HepG2 (cell line): Measurements from ENCODE around the gene SERINC2. TPM values are rescaled to one million over a fixed set of nuclear protein-coding genes. Genes with fewer than 3 reads are reported as not detected.

ENCODE experiments used
- DR1 ChIP-seq: sonication (generic); formaldehyde crosslinking; IDR thresholded peaks from 2 replicates; pipeline ENCODE4 v1.8.0; 2021; ENCODE audit warnings: mild to moderate bottlenecking, missing genetic modification reagents, inconsistent platforms
- ETV5 ChIP-seq: IDR thresholded peaks from 2 replicates; pipeline ENCODE4 v1.6.1; 2018; ENCODE audit warnings: missing biosample characterization, missing genetic modification reagents, inconsistent platforms, borderline replicate concordance
- HDAC2 ChIP-seq: sonication (generic); formaldehyde crosslinking; IDR thresholded peaks from 2 replicates; pipeline ENCODE4 v1.4.0; 2020; ENCODE audit warnings: missing genetic modification reagents
- MED8 ChIP-seq: sonication (generic); formaldehyde crosslinking; IDR thresholded peaks from 2 replicates; pipeline ENCODE4 v1.8.1; 2023; ENCODE audit warnings: mild to moderate bottlenecking, missing genetic modification reagents; ENCODE audit not compliant: insufficient replicate concordance
- MIXL1 ChIP-seq: IDR thresholded peaks from 2 replicates; pipeline ENCODE4 v1.6.1; 2016
- PCBP1 ChIP-seq: fragments of 200-400 bp; formaldehyde crosslinking; IDR thresholded peaks from 2 replicates; pipeline ENCODE4 v1.6.1; 2017; ENCODE audit warnings: mild to moderate bottlenecking, low read depth, low read length, borderline replicate concordance
- RBM39 ChIP-seq: fragments of 200-400 bp; formaldehyde crosslinking; IDR thresholded peaks from one replicate; pipeline ENCODE4 v1.6.1; 2018; ENCODE audit warnings: antibody characterized with exemption, mild to moderate bottlenecking, low read depth, low read length; ENCODE audit not compliant: poor library complexity, severe bottlenecking
- SIN3B ChIP-seq: fragments of 150-350 bp; IDR thresholded peaks from 2 replicates; pipeline ENCODE4 v1.6.1; 2014; ENCODE audit warnings: low read length
- ZNF205 ChIP-seq: IDR thresholded peaks from 2 replicates; pipeline ENCODE4 v1.6.1; 2018; ENCODE audit warnings: missing biosample characterization, missing genetic modification reagents
- ZNF430 ChIP-seq: sonication (generic); formaldehyde crosslinking; IDR thresholded peaks from 2 replicates; pipeline ENCODE4 v1.9.0; 2021; ENCODE audit warnings: mild to moderate bottlenecking, missing genetic modification reagents
- ZNF432 ChIP-seq: sonication (generic); formaldehyde crosslinking; IDR thresholded peaks from 2 replicates; pipeline ENCODE4 v1.5.0; 2020; ENCODE audit warnings: missing genetic modification reagents, mild to moderate bottlenecking, borderline replicate concordance
- ZNF577 ChIP-seq: sonication (generic); formaldehyde crosslinking; IDR thresholded peaks from 2 replicates; pipeline ENCODE4 v1.4.0; 2020; ENCODE audit warnings: mild to moderate bottlenecking, low read depth, missing genetic modification reagents, borderline replicate concordance
- ZNF644 ChIP-seq: IDR thresholded peaks from 2 replicates; pipeline ENCODE4 v1.6.1; 2016; ENCODE audit warnings: low read depth
- ZNF83 ChIP-seq: sonication (generic); formaldehyde crosslinking; IDR thresholded peaks from 2 replicates; pipeline ENCODE4 v1.4.0; 2020; ENCODE audit warnings: missing genetic modification reagents, mild to moderate bottlenecking, borderline replicate concordance
- ZNF879 ChIP-seq: sonication (generic); formaldehyde crosslinking; IDR thresholded peaks from 2 replicates; pipeline ENCODE4 v1.8.1; 2023; ENCODE audit warnings: missing genetic modification reagents
- polyA plus RNA-seq, 8 experiments: library from polyadenylated mRNA; depleted of rRNA in 3 of 8; stranded (reverse) in 7 of 8; unstranded in 1 of 8; fragments of >200 nt; fragmentation: Illumina TruSeq in 4 of 8; extraction: Trizol in 4 of 8; gene quantifications; 2 replicates each; pipeline versions ENCODE4 v1.2.1 to v1.2.3, GENCODE V29; 2011 to 2016; ENCODE audit warnings: low read depth in 4 of 8, missing spikeins in 1 of 8, mixed read lengths in 1 of 8; ENCODE audit not compliant: insufficient read depth in 1 of 8
- total RNA-seq, 5 experiments: library from RNA; depleted of rRNA; stranded (reverse); fragments of >200 nt; fragmentation: Illumina TruSeq; extraction: Trizol; gene quantifications; 2 replicates each; pipeline ENCODE4 v1.2.3, GENCODE V29; 2016; ENCODE audit warnings: low read depth in 1 of 5
- TF ChIP-seq, protein P1 (sequence below): sonication (generic); formaldehyde crosslinking; IDR thresholded peaks from 2 replicates; pipeline ENCODE4 v1.5.0; 2020; ENCODE audit warnings: missing genetic modification reagents, mild to moderate bottlenecking, borderline replicate concordance
- TF ChIP-seq, protein P2 (sequence below): sonication (generic); formaldehyde crosslinking; IDR thresholded peaks from 2 replicates; pipeline ENCODE4 v1.4.0; 2020; ENCODE audit warnings: missing genetic modification reagents, mild to moderate bottlenecking, borderline replicate concordance
- TF ChIP-seq, protein P3 (sequence below): IDR thresholded peaks from 2 replicates; pipeline ENCODE4 v1.6.1; 2016; ENCODE audit warnings: control low read depth
- TF ChIP-seq, protein P4 (sequence below): sonication (generic); formaldehyde crosslinking; IDR thresholded peaks from 2 replicates; pipeline ENCODE4 v1.4.0; 2020; ENCODE audit warnings: missing genetic modification reagents

Gene SERINC2
- total and polyA plus RNA-seq, 2 of the 13 experiments (the other 11 are each of a cell fraction or from before 2014, with no cell fraction given), result 4.8 to 126 TPM

DNA sequence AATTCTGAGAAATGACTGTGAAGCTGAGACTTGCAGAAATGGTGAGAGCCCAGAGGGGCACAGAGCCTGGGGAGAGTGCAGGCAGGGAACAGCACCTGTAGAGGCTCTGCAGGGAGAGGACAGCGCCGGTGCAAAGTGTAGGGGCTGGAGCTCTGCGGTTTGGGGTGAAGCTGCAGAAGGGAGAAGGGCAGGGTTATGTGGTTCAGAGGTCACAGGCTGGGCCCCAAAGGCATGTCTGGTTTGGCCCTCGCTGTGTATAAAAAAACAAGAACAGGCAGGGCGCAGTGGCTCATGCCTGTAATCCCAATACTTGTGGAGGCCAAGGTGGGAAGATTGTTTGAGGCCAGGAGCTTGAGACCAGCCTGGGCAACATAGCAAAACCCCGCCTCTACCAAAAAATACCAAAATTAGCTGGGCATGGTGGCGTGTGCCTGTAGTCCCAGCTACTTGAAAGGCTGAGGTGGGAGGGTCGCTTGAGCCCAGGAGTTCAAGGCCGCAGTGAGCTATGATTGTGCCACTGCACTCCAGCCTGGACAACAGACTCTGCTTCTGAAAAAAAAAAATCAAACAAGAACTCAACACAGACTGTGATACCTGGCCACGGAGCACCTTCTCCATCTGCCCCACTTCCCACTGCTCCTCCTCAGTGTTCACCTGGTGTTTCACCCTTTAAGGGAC, 29.1 kb downstream of the SERINC2 start (continued):
- TF ChIP-seq, protein P1, sequence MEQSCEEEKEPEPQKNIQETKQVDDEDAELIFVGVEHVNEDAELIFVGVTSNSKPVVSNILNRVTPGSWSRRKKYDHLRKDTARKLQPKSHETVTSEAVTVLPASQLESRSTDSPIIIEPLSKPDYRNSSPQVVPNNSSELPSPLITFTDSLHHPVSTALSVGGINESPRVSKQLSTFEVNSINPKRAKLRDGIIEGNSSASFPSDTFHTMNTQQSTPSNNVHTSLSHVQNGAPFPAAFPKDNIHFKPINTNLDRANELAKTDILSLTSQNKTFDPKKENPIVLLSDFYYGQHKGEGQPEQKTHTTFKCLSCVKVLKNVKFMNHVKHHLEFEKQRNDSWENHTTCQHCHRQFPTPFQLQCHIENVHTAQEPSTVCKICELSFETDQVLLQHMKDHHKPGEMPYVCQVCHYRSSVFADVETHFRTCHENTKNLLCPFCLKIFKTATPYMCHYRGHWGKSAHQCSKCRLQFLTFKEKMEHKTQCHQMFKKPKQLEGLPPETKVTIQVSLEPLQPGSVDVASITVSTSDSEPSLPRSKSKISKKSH (CRISPR knock-in tag), result 0 out of 2 replicates have a peak, but pooled peaks have one; percentile 37
- no peak for TF ChIP-seq ZNF205 (CRISPR knock-in tag)
- TF ChIP-seq MIXL1 (CRISPR knock-in tag), result peak; percentile 31; the same call in 1 of the 2 replicates
- TF ChIP-seq, protein P2, sequence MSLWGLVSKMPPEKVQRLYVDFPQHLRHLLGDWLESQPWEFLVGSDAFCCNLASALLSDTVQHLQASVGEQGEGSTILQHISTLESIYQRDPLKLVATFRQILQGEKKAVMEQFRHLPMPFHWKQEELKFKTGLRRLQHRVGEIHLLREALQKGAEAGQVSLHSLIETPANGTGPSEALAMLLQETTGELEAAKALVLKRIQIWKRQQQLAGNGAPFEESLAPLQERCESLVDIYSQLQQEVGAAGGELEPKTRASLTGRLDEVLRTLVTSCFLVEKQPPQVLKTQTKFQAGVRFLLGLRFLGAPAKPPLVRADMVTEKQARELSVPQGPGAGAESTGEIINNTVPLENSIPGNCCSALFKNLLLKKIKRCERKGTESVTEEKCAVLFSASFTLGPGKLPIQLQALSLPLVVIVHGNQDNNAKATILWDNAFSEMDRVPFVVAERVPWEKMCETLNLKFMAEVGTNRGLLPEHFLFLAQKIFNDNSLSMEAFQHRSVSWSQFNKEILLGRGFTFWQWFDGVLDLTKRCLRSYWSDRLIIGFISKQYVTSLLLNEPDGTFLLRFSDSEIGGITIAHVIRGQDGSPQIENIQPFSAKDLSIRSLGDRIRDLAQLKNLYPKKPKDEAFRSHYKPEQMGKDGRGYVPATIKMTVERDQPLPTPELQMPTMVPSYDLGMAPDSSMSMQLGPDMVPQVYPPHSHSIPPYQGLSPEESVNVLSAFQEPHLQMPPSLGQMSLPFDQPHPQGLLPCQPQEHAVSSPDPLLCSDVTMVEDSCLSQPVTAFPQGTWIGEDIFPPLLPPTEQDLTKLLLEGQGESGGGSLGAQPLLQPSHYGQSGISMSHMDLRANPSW (CRISPR knock-in tag), result no peak
- TF ChIP-seq, protein P3, sequence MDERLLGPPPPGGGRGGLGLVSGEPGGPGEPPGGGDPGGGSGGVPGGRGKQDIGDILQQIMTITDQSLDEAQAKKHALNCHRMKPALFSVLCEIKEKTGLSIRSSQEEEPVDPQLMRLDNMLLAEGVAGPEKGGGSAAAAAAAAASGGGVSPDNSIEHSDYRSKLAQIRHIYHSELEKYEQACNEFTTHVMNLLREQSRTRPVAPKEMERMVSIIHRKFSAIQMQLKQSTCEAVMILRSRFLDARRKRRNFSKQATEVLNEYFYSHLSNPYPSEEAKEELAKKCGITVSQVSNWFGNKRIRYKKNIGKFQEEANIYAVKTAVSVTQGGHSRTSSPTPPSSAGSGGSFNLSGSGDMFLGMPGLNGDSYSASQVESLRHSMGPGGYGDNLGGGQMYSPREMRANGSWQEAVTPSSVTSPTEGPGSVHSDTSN (CRISPR knock-in tag), result no peak
- no peak for TF ChIP-seq DR1 (CRISPR knock-in tag)
- TF ChIP-seq, protein P4, sequence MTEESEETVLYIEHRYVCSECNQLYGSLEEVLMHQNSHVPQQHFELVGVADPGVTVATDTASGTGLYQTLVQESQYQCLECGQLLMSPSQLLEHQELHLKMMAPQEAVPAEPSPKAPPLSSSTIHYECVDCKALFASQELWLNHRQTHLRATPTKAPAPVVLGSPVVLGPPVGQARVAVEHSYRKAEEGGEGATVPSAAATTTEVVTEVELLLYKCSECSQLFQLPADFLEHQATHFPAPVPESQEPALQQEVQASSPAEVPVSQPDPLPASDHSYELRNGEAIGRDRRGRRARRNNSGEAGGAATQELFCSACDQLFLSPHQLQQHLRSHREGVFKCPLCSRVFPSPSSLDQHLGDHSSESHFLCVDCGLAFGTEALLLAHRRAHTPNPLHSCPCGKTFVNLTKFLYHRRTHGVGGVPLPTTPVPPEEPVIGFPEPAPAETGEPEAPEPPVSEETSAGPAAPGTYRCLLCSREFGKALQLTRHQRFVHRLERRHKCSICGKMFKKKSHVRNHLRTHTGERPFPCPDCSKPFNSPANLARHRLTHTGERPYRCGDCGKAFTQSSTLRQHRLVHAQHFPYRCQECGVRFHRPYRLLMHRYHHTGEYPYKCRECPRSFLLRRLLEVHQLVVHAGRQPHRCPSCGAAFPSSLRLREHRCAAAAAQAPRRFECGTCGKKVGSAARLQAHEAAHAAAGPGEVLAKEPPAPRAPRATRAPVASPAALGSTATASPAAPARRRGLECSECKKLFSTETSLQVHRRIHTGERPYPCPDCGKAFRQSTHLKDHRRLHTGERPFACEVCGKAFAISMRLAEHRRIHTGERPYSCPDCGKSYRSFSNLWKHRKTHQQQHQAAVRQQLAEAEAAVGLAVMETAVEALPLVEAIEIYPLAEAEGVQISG, result peak; percentile 36; the same call in 1 of the 2 replicates
- TF ChIP-seq ZNF577 (CRISPR knock-in tag), result no peak
- no peak for TF ChIP-seq ZNF644 (CRISPR knock-in tag)
- no peak for TF ChIP-seq PCBP1
- TF ChIP-seq ZNF432 (CRISPR knock-in tag), result no peak
- no peak for TF ChIP-seq MED8
- no peak for TF ChIP-seq ZNF83
- TF ChIP-seq ETV5, result peak; percentile 24; the same call in 1 of the 2 replicates
- TF ChIP-seq ZNF879 (CRISPR knock-in tag), result no peak; the same call in 1 of the 2 replicates
- TF ChIP-seq HDAC2 (CRISPR knock-in tag), result peak; percentile 71
- no peak for TF ChIP-seq RBM39
- TF ChIP-seq SIN3B, result no peak
- TF ChIP-seq ZNF430 (CRISPR knock-in tag), result peak; percentile 77
